GM12878 (cell line): Measurements from ENCODE around the gene FYTTD1. TPM values are rescaled to one million over a fixed set of nuclear protein-coding genes. Genes with fewer than 3 reads are reported as not detected.
A peak's percentile ranks its signal among the peaks of the same experiment; 100 is the strongest.

Experiments used
- ATAC-seq: fragments of 200-7000 bp; cut with Tn5 transposase; 3 replicates; pipeline ENCODE4 v1.9.1; 2020; ENCODE audit warnings: mild to moderate bottlenecking, moderate library complexity
- BruUV-seq: library from RNA; stranded (reverse); fragments of 400-500 nt; replicated peaks from 2 replicates; lab custom pipeline; 2021; lab: Mats Ljungman, UMichigan
- CTCF ChIA-PET: fragments of 300-600 bp; sonication (Branson Sonifier 250); formaldehyde crosslinking; extraction: SDS; loops from one replicate; lab custom pipeline; 2021; ENCODE audit warnings: inconsistent platforms; lab: Yijun Ruan, JAX
- POLR2A ChIA-PET: fragments of 350-600 bp; formaldehyde crosslinking; extraction: SDS; loops from one replicate; lab custom pipeline; 2021; ENCODE audit warnings: inconsistent platforms; lab: Charles Lee
- RAD21 ChIA-PET: fragments of 300-600 bp; sonication (Branson Sonifier 250); formaldehyde crosslinking; loops from one replicate; lab custom pipeline; 2023; ENCODE audit warnings: antibody characterized with exemption; ENCODE audit not compliant: unreplicated experiment; lab: Charles Lee
- SMC1A ChIA-PET: fragments of 300-600 bp; sonication (Branson Sonifier 250); formaldehyde crosslinking; loops from one replicate; lab custom pipeline; 2023; ENCODE audit not compliant: unreplicated experiment, uncharacterized antibody; lab: Charles Lee
- DNase-seq: peaks from one replicate; pipeline ENCODE4 v3.0.0-alpha.2; 2011; ENCODE audit warnings: low read depth, low spot score
- FAIRE-seq: peaks from 3 replicates; lab custom pipeline; 2011; peaks lifted over from hg19 to GRCh38; lab: Jason Lieb, UNC
- H2AFZ ChIP-seq: 2 replicates; pipeline ENCODE4 v1.6.0; 2011; ENCODE audit warnings: low read depth, low read length, control low read depth; ENCODE audit not compliant: control insufficient read depth
- H3K27ac ChIP-seq: 2 replicates; pipeline ENCODE4 v1.5.1; 2011; ENCODE audit warnings: control low read depth; ENCODE audit not compliant: control insufficient read depth, insufficient read depth
- H3K27me3 ChIP-seq, 2 experiments: replicated peaks in 1 of 2; 2 replicates each; pipeline versions ENCODE4 v1.6.0 to v1.6.1; 2011; ENCODE audit warnings: low read length in 1 of 2; ENCODE audit not compliant: control insufficient read depth in 2 of 2, insufficient read depth in 2 of 2
- H3K36me3 ChIP-seq, 2 experiments: 2 replicates each; pipeline ENCODE4 v1.5.1; 2011; ENCODE audit warnings: low read length in 1 of 2; ENCODE audit not compliant: control insufficient read depth in 2 of 2, insufficient read depth in 2 of 2
- H3K4me1 ChIP-seq: 2 replicates; pipeline ENCODE4 v1.6.1; 2011; ENCODE audit warnings: mild to moderate bottlenecking, low read length, moderate library complexity, mixed read lengths; ENCODE audit not compliant: control insufficient read depth, insufficient read depth
- H3K4me2 ChIP-seq: 2 replicates; pipeline ENCODE4 v1.6.0; 2011; ENCODE audit warnings: control low read depth; ENCODE audit not compliant: control insufficient read depth, insufficient read depth
- H3K4me3 ChIP-seq: fragments of 200-600 bp; sonication (generic); 2 replicates; pipeline ENCODE4 v1.5.1; 2016
- H3K79me2 ChIP-seq: 2 replicates; pipeline ENCODE4 v1.6.0; 2011; ENCODE audit warnings: low read length; ENCODE audit not compliant: control insufficient read depth, insufficient read depth
- H3K9ac ChIP-seq: 2 replicates; pipeline ENCODE4 v1.8.0; 2011; ENCODE audit warnings: low read length, control low read depth, mixed read lengths; ENCODE audit not compliant: control insufficient read depth, insufficient read depth
- H3K9me3 ChIP-seq: replicated peaks from 3 replicates; pipeline ENCODE4 v1.5.1; 2011; ENCODE audit warnings: mild to moderate bottlenecking, low read length; ENCODE audit not compliant: control insufficient read depth, insufficient read depth
- H4K20me1 ChIP-seq: 2 replicates; pipeline ENCODE4 v1.6.0; 2011; ENCODE audit not compliant: control insufficient read depth, insufficient read depth
- BACH1 ChIP-seq: fragments of 450-650 bp; IDR thresholded peaks from 2 replicates; pipeline ENCODE4 v1.6.1; 2017; ENCODE audit warnings: mild to moderate bottlenecking, borderline replicate concordance
- CHD1 ChIP-seq: IDR thresholded peaks from 2 replicates; pipeline ENCODE4 v1.6.1; 2012; ENCODE audit warnings: low read depth, low read length, improper control_type of control experiment
- CREM ChIP-seq: IDR thresholded peaks from 2 replicates; pipeline ENCODE4 v1.6.1; 2014; ENCODE audit warnings: antibody characterized with exemption, low read depth
- EZH2 ChIP-seq: IDR thresholded peaks from 2 replicates; pipeline ENCODE4 v1.6.1; 2012; ENCODE audit warnings: low read depth, mild to moderate bottlenecking, control low read depth, inconsistent platforms, low read length, borderline replicate concordance; ENCODE audit not compliant: control insufficient read depth
- HSF1 ChIP-seq: fragments of 150-350 bp; IDR thresholded peaks from 2 replicates; pipeline ENCODE4 v1.6.1; 2014; ENCODE audit warnings: mild to moderate bottlenecking, low read depth, low read length
- JUND ChIP-seq: IDR thresholded peaks from 2 replicates; pipeline ENCODE4 v1.6.1; 2012; ENCODE audit warnings: low read depth, mild to moderate bottlenecking, low read length, improper control_type of control experiment, moderate library complexity
- POLR2AphosphoS2 ChIP-seq: IDR thresholded peaks from 2 replicates; pipeline ENCODE4 v1.6.1; 2011; ENCODE audit warnings: low read depth, mild to moderate bottlenecking, low read length, improper control_type of control experiment, moderate library complexity
- RELA ChIP-seq: fragments of 450-650 bp; IDR thresholded peaks from 2 replicates; pipeline ENCODE4 v1.8.0; 2014; ENCODE audit warnings: borderline replicate concordance; ENCODE audit not compliant: partially characterized antibody
- STAT1 ChIP-seq: fragments of 450-650 bp; conservative IDR thresholded peaks from 2 replicates; pipeline ENCODE4 v1.6.1; 2014; ENCODE audit warnings: antibody characterized with exemption, mild to moderate bottlenecking
- TAF1 ChIP-seq: IDR thresholded peaks from 2 replicates; pipeline ENCODE4 v1.6.1; 2011; ENCODE audit warnings: mild to moderate bottlenecking, low read depth, low read length, borderline replicate concordance
- TBL1XR1 ChIP-seq: IDR thresholded peaks from 2 replicates; pipeline ENCODE4 v1.6.1; 2012; ENCODE audit warnings: low read depth, low read length, improper control_type of control experiment
- ZBTB4 ChIP-seq: fragments of 450-650 bp; formaldehyde crosslinking; IDR thresholded peaks from 2 replicates; pipeline ENCODE4 v1.4.0; 2022; ENCODE audit warnings: mild to moderate bottlenecking, moderate library complexity
- ZNF622 ChIP-seq: fragments of 450-650 bp; IDR thresholded peaks from 2 replicates; pipeline ENCODE4 v1.6.1; 2017; ENCODE audit warnings: mild to moderate bottlenecking, inconsistent platforms
- ZZZ3 ChIP-seq: IDR thresholded peaks from 2 replicates; pipeline ENCODE4 v1.6.1; 2011; ENCODE audit warnings: low read depth; ENCODE audit not compliant: control insufficient read depth, insufficient read length
- WGBS: methylation state at CpG from one replicate; pipeline ENCODE4 v1.1.6; 2016; ENCODE audit warnings: low lambda C conversion rate; ENCODE audit not compliant: insufficient replicate concordance, insufficient coverage; ENCODE audit errors: missing lambda C conversion rate; 5-methylcytosine and 5-hydroxymethylcytosine counted together
- in situ Hi-C: fragments of 300-500 bp; cut with MboI; formaldehyde crosslinking; loops from 9 replicates; pipeline ENCODE4 v1.14.3; 2018; ENCODE audit warnings: mixed read lengths
- intact Hi-C: fragments of 100-400 bp; cut with micrococcal nuclease; formaldehyde crosslinking; loops from one replicate; pipeline ENCODE4 v1.14.2; 2022; ENCODE audit not compliant: unreplicated experiment
- polyA plus RNA-seq, 11 experiments: library from polyadenylated mRNA; depleted of rRNA in 4 of 11; unstranded in 6 of 11; stranded (reverse) in 5 of 11; fragments of >200 nt; fragmentation: Nextera tagmentation in 4 of 11; fragmentation: Illumina TruSeq in 1 of 11; extraction: Ambion mirVana in 4 of 11; extraction: Trizol in 1 of 11; gene quantifications; 1 replicate in 1 of 11; 2 replicates in 10 of 11; pipeline versions ENCODE4 v1.2.1 to v1.2.3, GENCODE V29; 2011 to 2016; ENCODE audit warnings: inconsistent platforms in 2 of 11, missing spikeins in 2 of 11, low read depth in 1 of 11
- total RNA-seq, 4 experiments: library from RNA; depleted of rRNA in 3 of 4; stranded (reverse); fragments of >200 nt in 3 of 4; fragmentation: Illumina TruSeq in 1 of 4; extraction: Trizol in 1 of 4; gene quantifications; 2 replicates each; pipeline versions ENCODE4 v1.2.1 to v1.2.3, GENCODE V29; 2013 to 2021
- TF ChIP-seq, protein P1 (sequence below): fragments of 450-650 bp; IDR thresholded peaks from 2 replicates; pipeline ENCODE4 v1.6.1; 2017; ENCODE audit warnings: borderline replicate concordance

Gene FYTTD1
- total and polyA plus RNA-seq, 10 of the 15 experiments (the other 5 are each of a cell fraction or from before 2014, with no cell fraction given): 25.5 to 101 (median 59.4) TPM

GRCh38 chr3:197733042-197733441, 16.6 kb upstream of the FYTTD1 start (continued):
- TF ChIP-seq RELA (no peak), POLR2AphosphoS2 (no peak), TAF1 (no peak)

DNA sequence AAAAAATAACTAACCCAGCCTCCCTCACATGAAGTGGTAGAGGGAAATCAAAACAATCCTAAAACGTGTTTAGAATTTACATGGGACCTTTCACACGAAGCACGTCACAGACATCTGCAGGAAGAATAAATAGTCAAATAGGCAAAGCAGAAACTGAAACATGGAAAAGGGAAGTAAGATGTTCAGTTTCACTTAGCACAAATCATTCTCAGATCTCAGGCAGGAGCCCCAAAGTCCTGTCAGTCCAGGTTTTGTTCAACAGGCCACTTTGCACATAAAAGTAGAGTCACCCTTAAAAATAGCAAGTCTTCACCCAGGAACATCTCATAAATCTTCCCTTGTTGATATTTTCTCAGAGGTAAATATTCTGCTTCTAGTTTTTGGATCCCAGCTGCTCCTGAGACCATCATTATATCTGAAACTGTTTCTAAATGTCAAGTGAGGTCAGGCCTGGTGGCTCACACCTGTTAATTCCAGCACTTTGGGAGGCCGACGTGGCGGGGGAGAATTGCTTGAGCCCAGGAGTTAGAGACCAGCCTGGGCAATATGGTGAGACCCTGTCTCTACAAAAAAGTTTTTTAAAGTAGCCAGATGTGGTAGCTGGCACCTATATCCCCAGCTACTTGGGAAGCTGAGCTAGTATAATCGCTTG, 14.9 kb upstream of the FYTTD1 start:
- in situ Hi-C loops: no loop called here
- Histone ChIP-seq H3K4me3 (peak overlapping the region; percentile 81), H3K79me2 (peaks cover 63% of the 10 kb centered on the region), H3K4me2 (peak overlapping the region; percentile 75), H3K27ac (peak overlapping the region; percentile 95), H3K4me1 (peaks cover 17% of the 10 kb centered on the region), H2AFZ (no peak overlapping the region), H3K9me3 (no peaks in the 10 kb centered on the region; the same call in 2 of the 3 replicates), H4K20me1 (no peaks in the 10 kb centered on the region), H3K27me3 (no peaks in the 10 kb centered on the region), H3K9ac (peak overlapping the region; percentile 91), H3K36me3 (peaks cover 0 to 6% of the 10 kb centered on the region in 2 experiments; a peak in 2 of 4 replicates)
- intact Hi-C loops: loop anchor here (1.0 kb wide), 2 partner anchors 22 to 180 kb away; no protein-coding TSS in a partner anchor
- DNase-seq (peak; percentile 90), FAIRE-seq (peak; percentile 94), ATAC-seq (peak; percentile 37)
- no TSS peak for BruUV-seq
- 1% methylated on average over 7 of the region's 7 CpGs for WGBS
- ChIA-PET CTCF (interaction anchor here (1.2 to 5.4 kb wide), 2 partner anchors 12 to 22 kb away, joined by 5 to 37 read pairs; no protein-coding TSS in a partner anchor), POLR2A (interaction anchor here (0.6 to 5.0 kb wide), 10 partner anchors 9 to 48 kb away, joined by 3 to 72 read pairs (median 9); no protein-coding TSS in a partner anchor), SMC1A (interaction anchor here (0.8 to 4.9 kb wide), 14 partner anchors 10 to 67 kb away, joined by 3 to 127 read pairs (median 6); no protein-coding TSS in a partner anchor), RAD21 (interaction anchor here (1.0 to 4.6 kb wide), 9 partner anchors 11 to 70 kb away, joined by 3 to 57 read pairs (median 4); partner anchors contain the start of gene FYTTD1)
- TF ChIP-seq BACH1 (no peak), HSF1 (0 out of 2 replicates have a peak, but pooled peaks have one; percentile 39), CHD1 (no peak), ZNF622 (no peak), JUND (no peak), EZH2 (no peak), ZBTB4 (no peak), STAT1 (0 out of 2 replicates have a peak, but pooled peaks have one; percentile 53), CREM (peak; percentile 82), ZZZ3 (no peak), TBL1XR1 (peak; percentile 56; the same call in 1 of the 2 replicates)
- TF ChIP-seq, protein P1, sequence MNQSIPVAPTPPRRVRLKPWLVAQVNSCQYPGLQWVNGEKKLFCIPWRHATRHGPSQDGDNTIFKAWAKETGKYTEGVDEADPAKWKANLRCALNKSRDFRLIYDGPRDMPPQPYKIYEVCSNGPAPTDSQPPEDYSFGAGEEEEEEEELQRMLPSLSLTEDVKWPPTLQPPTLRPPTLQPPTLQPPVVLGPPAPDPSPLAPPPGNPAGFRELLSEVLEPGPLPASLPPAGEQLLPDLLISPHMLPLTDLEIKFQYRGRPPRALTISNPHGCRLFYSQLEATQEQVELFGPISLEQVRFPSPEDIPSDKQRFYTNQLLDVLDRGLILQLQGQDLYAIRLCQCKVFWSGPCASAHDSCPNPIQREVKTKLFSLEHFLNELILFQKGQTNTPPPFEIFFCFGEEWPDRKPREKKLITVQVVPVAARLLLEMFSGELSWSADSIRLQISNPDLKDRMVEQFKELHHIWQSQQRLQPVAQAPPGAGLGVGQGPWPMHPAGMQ: no peak
